ENCODE results near the gene LRRC58.

DNA sequence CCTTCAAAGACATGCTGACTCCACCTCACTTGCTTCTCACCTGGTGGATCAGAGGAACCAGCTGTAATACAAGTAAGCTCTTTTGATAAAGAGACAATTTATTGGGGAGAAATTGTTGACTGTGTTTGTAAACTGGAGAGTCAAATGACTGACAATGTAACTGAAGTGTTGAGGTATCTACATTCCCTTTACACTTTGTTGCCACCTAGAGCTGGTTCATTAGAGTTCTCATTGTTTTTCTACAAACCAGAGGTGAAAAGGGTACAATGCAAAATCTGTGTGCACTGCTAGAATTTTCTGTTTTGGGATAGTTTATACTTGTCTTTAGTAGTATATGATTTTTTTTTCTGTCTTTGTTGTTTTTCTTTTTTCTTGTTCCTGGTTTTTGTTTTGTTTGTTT, 8.7 kb upstream of the LRRC58 start:
- TF ChIP-seq, protein P1, sequence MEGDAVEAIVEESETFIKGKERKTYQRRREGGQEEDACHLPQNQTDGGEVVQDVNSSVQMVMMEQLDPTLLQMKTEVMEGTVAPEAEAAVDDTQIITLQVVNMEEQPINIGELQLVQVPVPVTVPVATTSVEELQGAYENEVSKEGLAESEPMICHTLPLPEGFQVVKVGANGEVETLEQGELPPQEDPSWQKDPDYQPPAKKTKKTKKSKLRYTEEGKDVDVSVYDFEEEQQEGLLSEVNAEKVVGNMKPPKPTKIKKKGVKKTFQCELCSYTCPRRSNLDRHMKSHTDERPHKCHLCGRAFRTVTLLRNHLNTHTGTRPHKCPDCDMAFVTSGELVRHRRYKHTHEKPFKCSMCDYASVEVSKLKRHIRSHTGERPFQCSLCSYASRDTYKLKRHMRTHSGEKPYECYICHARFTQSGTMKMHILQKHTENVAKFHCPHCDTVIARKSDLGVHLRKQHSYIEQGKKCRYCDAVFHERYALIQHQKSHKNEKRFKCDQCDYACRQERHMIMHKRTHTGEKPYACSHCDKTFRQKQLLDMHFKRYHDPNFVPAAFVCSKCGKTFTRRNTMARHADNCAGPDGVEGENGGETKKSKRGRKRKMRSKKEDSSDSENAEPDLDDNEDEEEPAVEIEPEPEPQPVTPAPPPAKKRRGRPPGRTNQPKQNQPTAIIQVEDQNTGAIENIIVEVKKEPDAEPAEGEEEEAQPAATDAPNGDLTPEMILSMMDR (tag by site-specific recombination; IDR thresholded peaks at IDR 0.05): no peak
- TF ChIP-seq ZNF16 (tag by site-specific recombination; IDR thresholded peaks at IDR 0.05; ENCODE audit: low read depth) (no peak), ZNF335 (tag by site-specific recombination; conservative IDR thresholded peaks at IDR 0.05) (no peak), ZNF391 (tag by site-specific recombination; IDR thresholded peaks at IDR 0.05; ENCODE audit: borderline replicate concordance, low read depth) (no peak), ZNF366 (tag by site-specific recombination; conservative IDR thresholded peaks at IDR 0.05) (no peak), ZNF155 (tag by site-specific recombination; IDR thresholded peaks at IDR 0.05) (no peak)
- TF ChIP-seq, protein P2, sequence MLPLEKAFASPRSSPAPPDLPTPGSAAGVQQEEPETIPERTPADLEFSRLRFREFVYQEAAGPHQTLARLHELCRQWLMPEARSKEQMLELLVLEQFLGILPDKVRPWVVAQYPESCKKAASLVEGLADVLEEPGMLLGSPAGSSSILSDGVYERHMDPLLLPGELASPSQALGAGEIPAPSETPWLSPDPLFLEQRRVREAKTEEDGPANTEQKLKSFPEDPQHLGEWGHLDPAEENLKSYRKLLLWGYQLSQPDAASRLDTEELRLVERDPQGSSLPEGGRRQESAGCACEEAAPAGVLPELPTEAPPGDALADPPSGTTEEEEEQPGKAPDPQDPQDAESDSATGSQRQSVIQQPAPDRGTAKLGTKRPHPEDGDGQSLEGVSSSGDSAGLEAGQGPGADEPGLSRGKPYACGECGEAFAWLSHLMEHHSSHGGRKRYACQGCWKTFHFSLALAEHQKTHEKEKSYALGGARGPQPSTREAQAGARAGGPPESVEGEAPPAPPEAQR (tag by site-specific recombination; IDR thresholded peaks at IDR 0.05): no peak

Measured in HEK293 (cell line).